GM10266 (cell line): ENCODE results near the gene POMT2.

Source experiments
- DNase-seq: peaks from one replicate; pipeline ENCODE4 v3.0.0; 2012; ENCODE audit errors: extremely low spot score
- TF ChIP-seq, protein P1 (sequence below): IDR thresholded peaks from 2 replicates; pipeline ENCODE4 v1.5.1; 2012; ENCODE audit warnings: mild to moderate bottlenecking, low read depth; ENCODE audit not compliant: control insufficient read depth, insufficient read depth; ENCODE audit errors: missing control alignments

The POMT2 gene

DNA sequence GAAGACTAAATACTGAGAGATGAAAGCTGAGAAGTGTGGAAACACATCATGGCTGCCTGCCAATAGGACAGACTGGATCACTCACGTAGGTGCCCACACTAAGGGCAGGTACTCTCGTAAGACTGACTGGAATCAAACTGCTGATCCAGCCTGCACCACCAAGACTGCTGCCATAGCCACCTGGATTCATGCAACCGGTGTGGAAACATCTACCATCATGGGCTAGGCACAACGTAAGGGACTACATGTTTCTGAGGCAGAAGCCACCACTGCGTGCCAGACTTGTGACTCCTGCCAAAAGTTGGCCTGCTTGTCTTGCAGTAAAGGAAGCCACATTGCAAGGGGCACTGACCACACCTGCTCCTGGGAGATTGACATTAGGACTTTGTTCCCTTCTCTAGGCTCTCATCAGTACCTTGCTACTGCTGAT, 3.8 kb downstream of the POMT2 start:
- DNase-seq: no peak
- TF ChIP-seq, protein P1, sequence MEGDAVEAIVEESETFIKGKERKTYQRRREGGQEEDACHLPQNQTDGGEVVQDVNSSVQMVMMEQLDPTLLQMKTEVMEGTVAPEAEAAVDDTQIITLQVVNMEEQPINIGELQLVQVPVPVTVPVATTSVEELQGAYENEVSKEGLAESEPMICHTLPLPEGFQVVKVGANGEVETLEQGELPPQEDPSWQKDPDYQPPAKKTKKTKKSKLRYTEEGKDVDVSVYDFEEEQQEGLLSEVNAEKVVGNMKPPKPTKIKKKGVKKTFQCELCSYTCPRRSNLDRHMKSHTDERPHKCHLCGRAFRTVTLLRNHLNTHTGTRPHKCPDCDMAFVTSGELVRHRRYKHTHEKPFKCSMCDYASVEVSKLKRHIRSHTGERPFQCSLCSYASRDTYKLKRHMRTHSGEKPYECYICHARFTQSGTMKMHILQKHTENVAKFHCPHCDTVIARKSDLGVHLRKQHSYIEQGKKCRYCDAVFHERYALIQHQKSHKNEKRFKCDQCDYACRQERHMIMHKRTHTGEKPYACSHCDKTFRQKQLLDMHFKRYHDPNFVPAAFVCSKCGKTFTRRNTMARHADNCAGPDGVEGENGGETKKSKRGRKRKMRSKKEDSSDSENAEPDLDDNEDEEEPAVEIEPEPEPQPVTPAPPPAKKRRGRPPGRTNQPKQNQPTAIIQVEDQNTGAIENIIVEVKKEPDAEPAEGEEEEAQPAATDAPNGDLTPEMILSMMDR: no peak

- TF ChIP-seq, protein P1: no peak
These were observed 4.5 kb downstream of the POMT2 start for GRCh38 chr14:77316195-77316505.

GRCh38 chr14:77314539-77315457, 5.9 kb downstream of the POMT2 start:
- TF ChIP-seq, protein P1: no peak

More at GRCh38 chr14:77316195-77316505, 4.5 kb downstream of the POMT2 start:
- DNase-seq: no peak

DNA sequence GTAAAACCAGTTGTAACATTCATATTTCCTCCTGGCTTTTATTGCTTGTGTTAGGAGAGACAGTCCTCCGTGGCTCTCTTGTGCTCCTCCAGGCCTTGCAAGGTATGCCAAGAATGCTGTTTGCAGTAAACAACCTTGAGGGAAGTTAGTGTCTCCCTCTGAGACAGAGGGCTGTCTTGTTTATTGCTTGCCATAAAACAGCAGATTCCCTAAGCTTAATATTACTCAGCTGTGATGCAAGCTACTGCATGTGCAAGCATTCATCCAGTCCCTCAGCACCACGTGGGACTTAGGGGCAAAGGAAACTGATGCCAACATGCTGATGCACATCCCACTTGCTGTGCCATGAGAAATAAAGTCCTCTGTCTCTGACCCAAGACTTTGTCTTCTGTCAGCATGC, 6.6 kb downstream of the POMT2 start:
- no peak for DNase-seq

More at GRCh38 chr14:77314539-77315457, 5.9 kb downstream of the POMT2 start:
- no peak for DNase-seq

GRCh38 chr14:77313371-77313770, 7.3 kb downstream of the POMT2 start:
- TF ChIP-seq, protein P1: no peak
- no peak for DNase-seq

More for the DNA sequence above, 6.6 kb downstream of the POMT2 start:
- TF ChIP-seq, protein P1: no peak

DNA sequence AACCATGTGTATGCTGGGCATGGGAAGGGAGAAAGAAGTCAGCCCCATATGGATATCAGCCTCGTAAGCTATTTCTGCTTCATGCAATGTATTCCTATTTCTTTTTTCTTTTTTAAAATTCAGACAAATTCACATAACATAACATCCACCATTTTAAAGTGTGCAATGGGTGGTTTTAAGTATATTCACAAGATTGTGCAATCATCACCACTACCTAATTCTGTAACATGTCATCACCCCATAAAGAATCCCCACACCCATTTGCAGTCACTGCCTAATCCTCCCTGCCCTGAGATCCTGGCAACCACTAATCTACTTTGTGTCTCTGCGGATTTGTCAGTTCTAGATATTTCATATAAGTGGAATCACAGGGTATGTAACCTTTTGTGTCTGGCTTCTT, 9.5 kb downstream of the POMT2 start:
- TF ChIP-seq, protein P1: no peak
- no peak for DNase-seq

GRCh38 chr14:77310026-77310425, 10.7 kb downstream of the POMT2 start:
- no peak for DNase-seq
- TF ChIP-seq, protein P1: no peak
